ENCODE data around the gene ACHE. TPM values are rescaled to one million over a fixed set of nuclear protein-coding genes. Genes with fewer than 3 reads are reported as not detected.

The ACHE gene
- total and polyA plus RNA-seq, 2 of the 13 experiments (the other 11 are each of a cell fraction or from before 2014, with no cell fraction given), result 0.18 to 0.40 TPM

- no peak for TF ChIP-seq ZNF180 (CRISPR knock-in tag; IDR thresholded peaks at IDR 0.05; ENCODE audit: borderline replicate concordance, low read depth)
- no peak for TF ChIP-seq SRSF9 (IDR thresholded peaks at IDR 0.05; ENCODE audit: borderline replicate concordance, insufficient read depth, low read depth, low read length, poor library complexity, severe bottlenecking)
- TF ChIP-seq MAFF (IDR thresholded peaks at IDR 0.05; ENCODE audit: low read depth, low read length), result no peak
- TF ChIP-seq DRAP1 (CRISPR knock-in tag; IDR thresholded peaks at IDR 0.05), result no peak
- peak; percentile 82; the same call in 1 of the 2 replicates for TF ChIP-seq TGIF2 (CRISPR knock-in tag; IDR thresholded peaks at IDR 0.05)
- TF ChIP-seq ZMYM3 (CRISPR knock-in tag; IDR thresholded peaks at IDR 0.05), result 0 out of 2 replicates have a peak, but pooled peaks have one; percentile 24
- 0 out of 2 replicates have a peak, but pooled peaks have one; percentile 47 for TF ChIP-seq KLF15 (CRISPR knock-in tag; IDR thresholded peaks at IDR 0.05; ENCODE audit: borderline replicate concordance)
- TF ChIP-seq SMC3 (IDR thresholded peaks at IDR 0.05; ENCODE audit: low read length), result peak; percentile 72
- TF ChIP-seq FIP1L1 (IDR thresholded peaks at IDR 0.05; ENCODE audit: borderline replicate concordance, insufficient read depth, low read depth, low read length), result no peak
- TF ChIP-seq KLF16 (CRISPR knock-in tag; IDR thresholded peaks at IDR 0.05), result peak in 1 of 2 experiments; percentile 70; a peak in 2 of 4 replicates
- TF ChIP-seq ZNF326 (CRISPR knock-in tag; IDR thresholded peaks at IDR 0.05; ENCODE audit: borderline replicate concordance), result no peak
- peak; percentile 77 for TF ChIP-seq ZNF770 (CRISPR knock-in tag; IDR thresholded peaks at IDR 0.05)
- peak; percentile 58; the same call in 1 of the 2 replicates for TF ChIP-seq FOXC1 (CRISPR knock-in tag; IDR thresholded peaks at IDR 0.05; ENCODE audit: borderline replicate concordance)
- peak; percentile 95 for TF ChIP-seq HDAC1 (CRISPR knock-in tag; IDR thresholded peaks at IDR 0.05)
- 0 out of 2 replicates have a peak, but pooled peaks have one; percentile 17 for TF ChIP-seq ZNF563 (CRISPR knock-in tag; IDR thresholded peaks at IDR 0.05)
- peak; percentile 82 for TF ChIP-seq KDM2A (CRISPR knock-in tag; IDR thresholded peaks at IDR 0.05; ENCODE audit: borderline replicate concordance, low read depth)
- no peak; the same call in 1 of the 2 replicates for TF ChIP-seq USF2 (IDR thresholded peaks at IDR 0.05; ENCODE audit: low read depth, low read length)
- peak; percentile 47; the same call in 1 of the 2 replicates for TF ChIP-seq USF2 (CRISPR knock-in tag; IDR thresholded peaks at IDR 0.05; ENCODE audit: borderline replicate concordance)
- TF ChIP-seq MYPOP (CRISPR knock-in tag; IDR thresholded peaks at IDR 0.05), result peak; percentile 65; the same call in 1 of the 2 replicates
Observed at GRCh38 chr7:100852048-100852872, 43.4 kb downstream of the ACHE start, which contains the start of gene SLC12A9 (continued).

Measured in HepG2 (cell line).